ENCODE data around the gene SLC24A3. TPM values are rescaled to one million over a fixed set of nuclear protein-coding genes. Genes with fewer than 3 reads are reported as not detected.
A peak's percentile ranks its signal among the peaks of the same experiment; 100 is the strongest.

SLC24A3 gene
- polyA plus RNA-seq, 3 donors: 3.0 to 4.5 (median 3.1) TPM

DNA sequence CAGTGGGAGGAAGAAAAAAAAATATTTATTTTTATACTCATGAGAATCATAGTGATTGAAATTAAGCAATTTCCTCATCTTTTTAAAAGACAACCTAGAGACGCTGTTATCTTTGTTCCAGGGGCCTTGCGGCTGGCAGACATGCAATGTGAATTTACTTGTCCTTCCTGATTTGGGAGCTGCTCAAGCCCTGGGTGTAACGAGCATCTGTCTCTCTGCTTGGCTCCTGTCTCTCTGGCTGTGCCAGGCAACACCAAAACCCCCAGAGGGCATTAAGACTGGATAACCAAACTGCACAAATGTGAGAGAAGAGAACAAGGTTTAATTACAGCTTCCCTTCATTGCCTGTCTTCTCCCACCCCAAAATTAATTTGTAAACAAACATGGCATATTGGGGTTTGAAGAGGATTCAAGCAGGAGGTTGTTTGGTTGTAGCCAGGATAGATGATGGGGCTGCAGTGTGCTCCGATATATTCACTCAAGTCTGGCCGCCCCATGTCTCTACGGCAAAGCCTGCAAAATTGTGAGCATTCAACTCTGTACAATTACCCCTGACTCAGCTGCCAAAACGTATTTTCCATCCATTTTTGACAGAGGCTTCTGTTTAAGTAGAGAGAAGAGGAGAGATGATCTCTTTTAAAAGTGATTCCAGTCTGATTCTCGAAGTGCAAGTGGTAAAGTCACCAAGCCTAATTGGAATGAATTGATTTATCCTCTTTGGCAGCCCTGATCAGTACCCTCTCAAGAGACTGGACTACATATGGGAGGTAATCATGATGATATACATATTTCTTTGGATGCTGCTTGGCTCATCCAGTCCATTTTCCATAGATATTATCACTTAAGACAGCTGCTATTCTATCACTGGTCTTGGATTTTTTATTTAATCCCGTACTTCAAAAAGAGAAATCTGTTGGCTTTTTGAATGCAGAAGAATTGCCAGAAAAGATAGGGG, 170.2 kb downstream of the SLC24A3 start:
- DNase-seq: no peak

DNA sequence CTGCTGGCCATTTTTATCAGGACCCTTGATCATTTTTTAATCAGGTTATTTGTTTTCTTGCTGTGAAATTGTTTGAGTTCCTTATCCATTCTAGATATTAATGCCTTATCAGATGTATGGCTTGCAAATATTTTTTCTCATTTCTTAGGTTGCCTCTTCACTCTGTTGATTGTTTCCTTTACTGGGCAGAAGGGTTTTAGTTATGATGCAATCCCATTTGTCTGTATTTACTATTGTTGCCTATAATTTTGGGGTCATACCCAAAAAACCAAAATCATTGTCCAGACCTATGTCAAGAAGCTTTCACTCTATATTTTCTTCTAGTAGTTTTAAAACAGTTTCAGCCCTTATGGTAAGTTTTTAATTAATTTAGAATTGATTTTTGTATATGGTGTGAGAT, 172.5 kb downstream of the SLC24A3 start:
- DNase-seq: no peak

DNA sequence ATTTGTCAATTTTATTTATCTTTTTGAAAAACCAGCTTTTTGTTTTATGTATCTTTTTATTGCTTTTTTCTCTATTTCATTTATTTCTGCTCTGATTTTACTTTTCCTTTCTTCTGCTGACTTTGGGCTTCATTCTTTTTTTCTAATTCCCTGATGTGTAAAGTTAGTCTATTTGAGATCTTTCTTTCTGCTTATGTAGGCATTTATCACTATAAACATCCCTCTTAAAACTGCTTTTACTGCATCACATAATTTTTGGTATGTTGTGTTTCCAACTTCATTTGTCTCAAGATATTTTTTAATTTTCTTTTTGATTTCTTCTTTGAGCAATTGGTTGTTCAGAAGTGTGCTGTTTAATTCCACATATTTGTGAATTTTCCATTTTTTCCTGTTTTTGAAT, 174.8 kb downstream of the SLC24A3 start:
- no peak for DNase-seq

DNA sequence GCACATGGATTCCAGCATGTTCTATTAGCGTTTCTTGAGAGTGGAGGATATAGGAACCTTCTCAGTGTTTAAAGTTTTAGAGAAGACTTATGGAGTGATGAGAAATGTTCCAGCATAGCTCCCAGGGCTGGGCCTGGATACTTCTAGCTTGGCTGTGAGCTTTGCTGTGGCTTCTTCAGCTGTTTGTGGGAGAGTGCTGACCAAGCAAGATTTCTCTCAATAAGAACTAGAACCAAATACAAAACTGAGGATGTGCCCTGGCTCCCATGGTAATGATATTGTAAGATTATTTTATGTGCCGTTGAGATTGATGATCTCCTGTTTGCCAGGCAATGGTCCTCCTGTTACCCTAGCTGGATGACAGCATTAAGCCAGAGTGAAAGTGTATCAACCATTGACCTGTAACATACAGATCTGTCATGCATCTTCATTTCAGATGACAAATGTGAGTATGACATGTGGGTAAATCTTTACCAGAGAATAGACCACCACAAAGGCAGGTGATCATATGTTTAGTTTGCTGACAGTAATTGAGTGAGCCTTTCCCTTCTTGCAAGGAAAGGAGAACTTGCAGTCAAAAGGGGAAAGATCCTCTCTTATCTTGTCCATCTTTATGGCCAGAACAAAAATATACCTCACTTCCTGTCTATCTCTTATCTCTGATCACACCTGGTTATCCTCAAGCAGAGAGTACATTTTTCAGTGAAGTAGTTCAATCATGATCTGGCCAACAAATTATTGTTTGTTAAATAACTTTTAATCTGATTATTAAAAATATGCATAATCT, 180.1 kb downstream of the SLC24A3 start:
- no peak for DNase-seq

DNA sequence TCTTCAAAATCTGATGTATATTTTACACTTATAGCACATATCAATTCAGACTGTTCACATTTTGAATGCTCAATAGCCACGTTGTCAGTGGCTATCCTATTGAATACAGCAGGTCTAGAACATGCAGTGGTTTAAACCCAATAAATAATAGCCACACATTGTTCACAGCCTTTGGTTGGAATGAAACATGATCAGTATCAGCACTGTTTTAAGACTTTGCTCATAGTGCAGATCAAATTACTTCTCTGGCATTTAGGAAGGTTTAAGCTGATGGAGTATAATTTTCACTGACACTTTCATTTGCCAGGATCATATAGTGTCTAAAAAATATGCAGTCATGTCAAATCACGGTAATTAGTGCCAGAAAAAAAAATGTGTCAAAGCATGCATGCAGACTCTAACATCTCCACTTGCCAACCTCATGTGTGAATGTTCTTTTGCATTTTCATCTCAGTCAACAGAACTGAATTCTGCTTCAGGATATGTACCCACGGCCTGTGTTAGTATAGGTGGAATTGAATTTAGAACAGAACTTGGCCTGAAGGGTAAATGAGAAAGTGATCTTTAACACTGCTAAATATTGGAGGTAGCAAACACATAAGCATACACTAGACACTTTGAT, 184.1 kb downstream of the SLC24A3 start:
- DNase-seq: no peak

DNA sequence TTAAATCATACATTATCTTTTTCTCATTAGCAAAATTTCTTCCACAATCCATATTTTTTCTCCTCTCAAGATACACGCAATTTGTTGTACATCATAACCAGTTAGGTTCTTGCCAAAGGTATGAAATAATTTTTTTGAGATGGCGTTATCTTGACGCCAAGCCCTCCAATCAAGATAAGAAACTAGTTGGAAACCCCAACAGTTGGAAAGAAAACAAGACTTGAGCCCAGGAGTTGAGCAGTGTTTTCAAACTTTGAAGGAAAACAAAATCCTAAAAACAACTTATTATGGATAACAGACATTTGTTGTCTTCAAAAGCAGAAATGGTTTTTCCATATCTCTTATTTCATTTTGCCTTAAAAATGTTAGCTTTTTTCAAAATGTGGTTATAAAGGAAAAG, 184.8 kb downstream of the SLC24A3 start:
- DNase-seq: no peak

DNA sequence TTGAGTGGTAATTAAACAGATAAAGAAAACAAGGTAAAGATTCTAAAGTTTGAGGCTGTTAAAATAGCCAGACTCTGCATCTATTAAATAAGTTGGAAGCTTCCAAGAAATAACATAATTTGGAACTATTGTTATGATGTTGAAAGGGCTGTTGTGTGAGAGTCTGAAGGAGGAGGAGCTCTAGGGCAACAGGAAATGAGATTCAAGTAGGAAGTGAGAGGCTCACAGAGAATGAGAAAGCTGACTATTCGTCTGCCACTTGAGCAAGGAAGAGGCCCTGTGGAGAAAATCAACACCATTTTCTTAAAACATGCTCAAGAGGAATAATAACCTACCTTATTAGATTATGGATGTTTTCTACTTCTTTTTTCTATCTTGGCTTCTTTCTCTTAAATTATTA, 185.2 kb downstream of the SLC24A3 start:
- no peak for DNase-seq

DNA sequence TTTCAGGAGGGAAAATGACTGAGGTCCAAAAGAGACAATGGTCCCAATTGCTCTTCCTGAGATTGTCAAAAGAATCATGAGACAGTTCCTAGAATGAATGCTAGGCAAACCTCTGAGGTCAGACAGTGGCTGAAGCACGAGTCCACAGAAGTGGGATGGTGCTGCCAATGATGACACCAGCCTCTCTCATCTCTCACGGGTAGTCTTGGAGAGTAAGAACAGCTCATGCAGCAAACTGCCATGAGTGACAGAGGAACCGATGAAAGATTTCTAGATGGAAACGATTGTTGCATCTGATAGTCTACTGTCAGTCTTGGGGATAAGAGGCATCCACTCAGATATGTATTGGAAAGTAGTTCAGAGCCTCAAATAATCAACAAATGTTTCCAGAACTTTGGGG, 188.7 kb downstream of the SLC24A3 start:
- no peak for DNase-seq

DNA sequence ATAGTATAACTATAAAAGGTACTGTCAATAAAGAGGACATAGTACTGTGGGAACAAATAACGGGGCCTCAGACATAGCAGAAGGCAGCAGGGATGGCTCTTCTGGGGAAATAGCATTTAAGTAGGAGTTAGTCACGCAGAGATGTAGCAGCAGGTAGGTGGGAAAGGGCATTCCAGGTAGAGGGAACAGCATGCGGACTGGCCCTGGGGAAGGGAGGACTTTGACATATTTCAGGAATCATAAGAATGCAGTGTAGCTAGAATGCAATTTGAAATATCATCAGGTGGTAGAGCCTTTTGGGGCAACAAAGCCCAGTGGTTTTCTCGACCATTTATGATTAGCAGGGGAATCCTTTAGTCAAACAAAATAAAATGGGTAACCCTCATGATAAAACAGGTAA, 191.1 kb downstream of the SLC24A3 start:
- no peak for DNase-seq

DNA sequence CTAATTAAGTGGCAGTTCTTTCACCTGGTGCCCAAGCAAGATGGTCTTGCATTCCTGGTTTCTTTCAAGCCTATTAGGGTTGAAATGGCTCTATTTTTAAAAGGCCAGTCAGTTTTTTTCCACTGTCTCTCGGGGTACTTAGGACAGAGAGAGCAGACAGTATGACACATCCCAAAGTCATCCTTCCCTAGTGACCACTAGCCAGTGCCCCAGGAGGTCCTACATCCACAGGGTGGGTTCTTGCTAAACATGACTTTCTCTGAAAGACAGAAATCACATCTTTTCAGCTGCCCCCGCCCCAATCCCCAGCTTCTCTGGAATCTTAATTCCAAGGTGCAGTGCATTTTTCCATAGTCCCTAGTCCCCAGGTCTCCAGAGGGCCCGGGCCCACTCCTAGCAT, 192.4 kb downstream of the SLC24A3 start:
- no peak for DNase-seq

DNA sequence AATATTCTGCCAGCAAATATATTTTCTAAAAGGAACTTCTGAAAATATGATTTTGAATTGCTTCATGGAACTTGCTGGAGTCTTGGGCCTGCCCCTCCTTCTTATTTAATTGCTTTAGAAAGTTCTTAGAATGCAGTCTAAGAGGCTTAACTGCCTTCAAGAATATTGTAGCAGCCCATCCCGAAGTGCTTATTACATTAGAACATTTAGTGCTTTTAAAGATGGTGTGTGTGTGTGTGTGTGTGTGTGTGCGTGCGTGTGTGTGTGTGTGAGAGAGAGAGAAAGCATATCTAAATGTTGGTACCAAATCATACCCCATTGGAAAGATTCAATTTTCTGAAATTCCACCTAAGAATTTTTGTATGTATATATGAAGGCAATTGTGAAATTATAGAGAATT, 193.5 kb downstream of the SLC24A3 start:
- no peak for DNase-seq

DNA sequence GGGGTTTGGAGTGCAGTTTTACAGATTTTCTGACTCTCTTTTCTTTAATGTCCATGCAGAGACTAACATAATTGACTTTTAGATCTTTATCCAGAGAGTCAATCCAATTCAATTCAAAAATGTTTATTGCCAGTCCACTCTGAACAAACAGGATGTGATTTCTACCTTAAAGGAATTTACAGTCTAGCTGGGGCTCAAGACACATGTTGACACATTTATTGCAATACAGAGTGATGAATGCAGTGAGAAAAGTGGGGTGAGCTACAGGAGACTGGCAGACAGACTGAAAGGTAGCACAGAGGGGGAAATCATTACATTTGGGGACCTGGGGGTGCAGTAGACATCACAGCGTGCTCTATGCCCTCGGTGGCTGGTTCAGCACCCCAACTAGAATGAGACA, 193.9 kb downstream of the SLC24A3 start:
- DNase-seq: peak; percentile 11

DNA sequence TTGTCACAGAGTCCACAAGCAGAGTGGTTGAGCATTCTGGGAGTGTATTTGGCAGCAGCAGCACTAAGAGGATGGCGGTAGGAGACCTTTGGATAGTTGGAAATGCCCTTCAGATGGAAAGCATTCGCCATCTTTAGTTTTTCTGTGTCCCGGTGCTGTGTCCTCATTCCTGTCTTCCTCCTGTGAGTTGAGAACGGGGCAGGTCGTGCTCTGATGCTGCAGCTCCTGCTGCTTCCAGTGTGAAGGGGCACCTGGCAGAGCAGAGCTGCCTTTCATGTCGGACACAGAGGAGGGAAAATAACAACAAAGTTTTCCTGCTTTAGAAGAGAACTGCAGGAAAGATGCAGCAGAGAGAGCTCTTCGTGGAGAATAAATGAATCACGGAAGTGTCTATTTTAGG, 194.8 kb downstream of the SLC24A3 start:
- no peak for DNase-seq

DNA sequence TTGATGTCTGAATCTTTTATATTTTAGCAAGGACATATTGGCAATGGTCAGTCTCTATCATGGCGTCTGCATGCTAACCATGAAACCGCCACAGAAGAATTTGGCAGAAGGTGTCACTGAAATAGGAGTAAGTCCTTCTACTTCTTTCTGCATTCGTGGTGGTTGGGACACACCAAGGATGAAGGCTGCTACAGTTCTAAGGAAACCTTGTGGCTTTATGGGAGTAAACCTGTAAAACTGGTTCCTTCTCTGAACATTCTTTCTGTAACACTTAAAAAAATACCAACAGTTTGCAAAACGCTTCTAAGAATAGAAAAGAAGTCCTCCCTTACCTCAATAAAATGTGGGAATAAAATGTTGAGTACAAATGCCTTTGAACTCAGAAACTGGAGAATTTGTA, 195.3 kb downstream of the SLC24A3 start:
- DNase-seq: peak; percentile 48

DNA sequence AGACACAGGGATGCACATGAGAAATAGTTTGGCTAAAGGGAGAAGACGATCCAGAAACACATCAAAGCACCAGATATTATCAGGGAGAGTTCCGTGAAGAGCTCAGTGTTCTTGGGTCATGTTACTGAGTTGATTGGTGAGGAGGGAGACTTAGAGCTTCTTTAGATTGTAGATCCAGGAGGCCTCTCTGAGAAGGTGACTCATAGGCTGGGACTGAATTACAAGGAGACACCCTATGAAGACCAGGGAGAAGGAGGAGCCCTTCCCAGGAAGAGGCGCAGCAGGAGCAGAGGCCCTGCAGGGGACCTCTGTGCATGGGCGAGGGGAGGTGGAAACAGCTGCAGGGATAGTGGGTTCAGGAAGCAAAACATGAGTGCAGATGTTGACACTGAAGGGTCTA, 196.5 kb downstream of the SLC24A3 start:
- no peak for DNase-seq

DNA sequence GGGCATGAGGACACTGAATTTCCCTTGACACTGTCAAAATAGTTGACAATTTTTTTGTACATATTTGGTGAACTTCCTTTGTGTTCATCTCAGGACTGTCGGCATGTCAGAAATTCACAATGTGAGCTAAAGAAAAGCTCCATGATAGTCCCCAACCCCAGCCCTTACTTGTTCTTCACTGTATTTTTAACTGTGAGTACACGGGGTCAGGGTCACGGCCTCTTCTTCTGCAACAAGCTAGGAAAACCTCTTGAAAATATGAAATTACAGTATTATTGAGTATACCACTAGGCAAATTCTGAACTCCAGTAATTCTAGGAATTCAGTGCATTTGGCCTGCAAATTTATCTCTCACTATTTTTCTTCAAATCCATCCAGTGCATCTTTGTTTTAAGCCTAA, 199.4 kb downstream of the SLC24A3 start:
- no peak for DNase-seq

DNA sequence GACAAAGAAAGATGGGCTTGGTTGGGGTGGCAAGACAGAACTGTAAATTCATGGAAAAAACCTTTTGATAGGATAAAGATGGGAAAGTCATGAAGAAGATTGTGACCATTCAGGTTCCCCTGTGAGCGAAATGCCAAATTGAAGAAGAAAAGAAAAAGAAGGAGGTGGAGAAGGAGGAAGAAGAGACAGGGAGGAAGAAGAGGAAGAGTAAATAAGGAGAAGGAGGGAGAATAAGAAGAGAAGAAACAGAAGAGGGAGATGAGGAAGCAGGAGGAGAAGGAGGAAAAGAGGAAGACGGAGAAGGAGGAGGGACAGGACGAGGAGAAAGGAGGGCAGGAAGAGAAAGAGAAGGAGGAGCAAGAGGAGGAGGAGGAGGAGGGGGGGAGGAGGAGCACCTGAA, 199.8 kb downstream of the SLC24A3 start:
- DNase-seq: no peak

DNA sequence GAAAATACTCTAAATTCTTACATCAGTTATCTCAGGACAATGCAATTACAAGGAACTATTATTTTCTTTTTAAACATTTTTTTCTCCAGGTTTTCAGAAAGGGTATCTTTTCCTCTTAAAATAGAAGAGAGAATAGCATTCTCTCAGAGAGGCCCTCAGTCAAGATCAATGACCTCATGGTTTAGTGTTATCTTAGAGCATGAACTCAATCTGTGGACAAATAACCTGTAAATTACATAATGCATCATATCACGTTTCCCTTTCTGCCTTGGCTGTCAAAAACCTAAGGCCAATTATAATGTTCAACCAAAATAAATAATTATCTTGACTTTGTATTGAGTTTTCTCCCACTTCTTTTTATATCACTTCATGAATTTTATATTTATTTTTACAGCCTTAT, 202.2 kb downstream of the SLC24A3 start:
- DNase-seq: no peak

DNA sequence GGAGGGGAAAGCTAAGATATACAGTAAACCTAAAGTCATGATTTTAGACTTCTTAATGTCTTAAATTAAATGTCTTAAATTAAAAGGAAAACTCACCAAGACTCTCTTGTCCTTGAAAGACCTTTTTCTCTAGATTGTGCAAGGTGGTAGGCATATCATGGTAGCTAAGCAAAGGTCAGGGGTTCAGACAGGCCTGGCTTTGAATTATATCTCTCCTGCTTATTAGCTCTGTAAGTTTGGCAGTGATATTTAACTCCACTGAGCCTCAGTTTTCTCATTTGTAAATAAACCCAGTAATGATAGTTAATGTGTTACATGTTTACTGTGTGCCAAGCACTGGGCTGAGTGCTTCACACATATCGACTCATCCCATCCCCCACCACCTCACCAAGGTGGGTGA, 203.3 kb downstream of the SLC24A3 start:
- DNase-seq: no peak

DNA sequence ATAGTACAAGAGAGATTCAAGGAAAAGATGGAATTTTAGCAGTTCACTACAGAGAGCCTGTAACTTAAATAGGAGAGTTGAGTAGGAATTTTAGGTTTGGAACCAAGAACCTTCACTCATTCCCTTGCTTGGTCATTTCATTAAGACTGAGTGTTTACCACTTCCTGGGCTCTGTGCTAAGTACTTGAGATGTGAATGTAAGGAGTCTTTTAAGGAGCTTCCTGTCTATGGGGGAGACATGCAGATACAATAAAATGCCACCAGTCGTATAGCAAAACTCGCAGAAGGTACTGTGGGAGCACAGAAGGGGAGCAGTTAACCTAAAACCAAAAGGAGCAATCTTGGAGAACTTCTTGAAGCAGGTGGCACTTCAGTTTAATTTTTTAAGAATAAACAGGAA, 204.2 kb downstream of the SLC24A3 start:
- DNase-seq: no peak

DNA sequence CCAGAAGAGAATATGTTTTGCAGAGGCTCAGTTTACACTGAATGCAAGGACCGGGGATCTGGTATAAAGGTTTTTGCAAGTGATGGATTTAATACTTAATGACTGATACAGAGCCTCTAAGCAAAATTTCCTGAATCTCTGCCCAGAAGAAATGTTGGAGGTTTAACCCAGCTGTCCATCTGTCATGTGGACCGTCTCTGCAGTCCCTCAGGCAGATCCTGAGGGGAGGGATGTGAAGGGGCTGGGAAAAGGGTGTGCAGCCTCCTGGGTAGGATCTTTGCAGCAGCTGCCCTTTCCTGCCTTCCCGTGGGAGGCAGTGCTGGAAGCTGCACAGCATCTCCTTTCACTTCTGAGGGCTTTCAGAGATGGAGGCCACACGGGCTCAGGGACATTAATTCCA, 207.0 kb downstream of the SLC24A3 start:
- peak; percentile 26 for DNase-seq

DNA sequence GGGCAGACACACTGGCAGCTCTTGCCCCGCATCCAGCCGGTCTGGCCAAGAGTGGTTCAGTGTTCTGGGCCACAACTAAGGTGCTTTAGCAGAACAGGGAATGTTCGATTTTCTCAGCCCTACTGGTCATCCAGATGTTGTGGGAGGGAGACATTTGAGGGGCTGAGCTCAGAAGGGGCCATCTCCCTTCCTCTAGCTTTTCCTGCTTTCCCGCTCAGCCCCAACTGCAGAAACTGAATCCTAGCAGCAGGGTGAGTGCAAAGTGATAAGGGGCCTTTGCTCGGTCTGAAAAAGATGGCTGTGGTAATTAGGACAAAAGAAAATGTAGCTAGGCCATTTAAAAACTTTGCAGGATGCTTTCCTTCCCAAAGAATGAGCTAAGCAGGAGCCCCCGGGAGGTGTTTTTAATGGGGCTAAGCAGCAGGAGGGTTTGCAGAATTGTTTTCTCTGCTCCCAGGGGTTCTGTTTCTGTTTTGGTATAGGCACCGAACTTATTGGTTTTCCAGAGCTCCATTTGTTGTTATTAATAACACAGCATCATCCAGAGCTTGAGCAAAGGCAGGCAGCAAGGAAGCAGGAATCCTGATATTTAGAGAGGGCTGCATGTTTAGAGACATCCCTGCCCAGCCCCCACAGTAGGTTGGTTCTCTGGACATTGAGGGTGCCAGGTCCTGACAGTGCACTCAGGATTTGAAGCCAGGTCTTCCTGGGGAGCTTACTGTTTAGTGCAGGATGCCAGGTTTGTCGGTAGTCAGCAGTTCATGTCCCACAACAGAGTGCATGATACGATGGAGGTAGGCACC, 210.9 kb downstream of the SLC24A3 start:
- no peak for DNase-seq
